HG02970 (cell line): ENCODE measurements around the gene LILRB2.
"Not testable (repeated sequence)": the region's sequence is repeated elsewhere in the genome, so short reads cannot be mapped to it uniquely, and the experiment has no call there.

ENCODE experiments used
- ATAC-seq: cut with Tn5 transposase; IDR thresholded peaks from one replicate; pipeline ENCODE4 v1.9.1; 2021; ENCODE audit warnings: mild to moderate bottlenecking, moderate library complexity, moderate number of reproducible peaks; ENCODE audit not compliant: unreplicated experiment, low FRiP score

Gene LILRB2

DNA sequence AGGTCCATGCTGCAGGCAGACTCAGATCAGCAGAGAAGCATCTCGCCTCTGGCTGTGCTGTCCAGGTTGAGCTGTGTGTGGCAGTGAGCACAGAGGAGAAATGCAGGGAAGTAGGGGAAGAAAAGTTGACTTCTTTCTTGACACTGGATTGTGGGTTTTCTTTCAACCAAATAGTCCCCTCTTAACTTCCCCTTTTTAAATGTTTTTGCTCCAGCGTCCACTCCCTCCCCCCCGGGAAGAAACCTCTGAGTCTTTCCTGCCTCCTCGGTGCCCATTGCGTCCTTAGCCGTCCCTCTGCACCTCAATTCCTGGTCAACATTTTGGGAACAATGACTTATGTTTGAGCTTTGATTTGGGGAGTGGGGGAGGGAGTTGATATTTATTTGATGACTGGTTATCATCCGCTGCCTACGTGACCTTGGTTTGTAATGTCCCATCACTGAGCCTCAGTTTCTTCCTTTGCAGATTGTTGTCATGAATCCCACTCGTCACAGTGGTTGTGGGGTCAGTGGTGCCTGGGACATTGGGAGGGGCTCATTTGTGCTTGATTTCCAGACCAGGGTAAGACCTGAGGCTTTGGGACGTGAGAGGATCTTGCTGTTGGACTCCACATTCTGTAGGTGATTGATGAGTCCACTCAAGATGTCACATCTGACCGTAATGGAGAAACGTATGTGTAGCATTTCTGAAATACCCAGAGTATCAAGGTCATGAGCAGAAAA, at the start of gene LILRB2:
Gene LILRB2 (minus strand): TSS at position 104 of the 722 bp plus-strand sequence. CDS start 614 bp downstream, outside the sequence.
- no peak for ATAC-seq

DNA sequence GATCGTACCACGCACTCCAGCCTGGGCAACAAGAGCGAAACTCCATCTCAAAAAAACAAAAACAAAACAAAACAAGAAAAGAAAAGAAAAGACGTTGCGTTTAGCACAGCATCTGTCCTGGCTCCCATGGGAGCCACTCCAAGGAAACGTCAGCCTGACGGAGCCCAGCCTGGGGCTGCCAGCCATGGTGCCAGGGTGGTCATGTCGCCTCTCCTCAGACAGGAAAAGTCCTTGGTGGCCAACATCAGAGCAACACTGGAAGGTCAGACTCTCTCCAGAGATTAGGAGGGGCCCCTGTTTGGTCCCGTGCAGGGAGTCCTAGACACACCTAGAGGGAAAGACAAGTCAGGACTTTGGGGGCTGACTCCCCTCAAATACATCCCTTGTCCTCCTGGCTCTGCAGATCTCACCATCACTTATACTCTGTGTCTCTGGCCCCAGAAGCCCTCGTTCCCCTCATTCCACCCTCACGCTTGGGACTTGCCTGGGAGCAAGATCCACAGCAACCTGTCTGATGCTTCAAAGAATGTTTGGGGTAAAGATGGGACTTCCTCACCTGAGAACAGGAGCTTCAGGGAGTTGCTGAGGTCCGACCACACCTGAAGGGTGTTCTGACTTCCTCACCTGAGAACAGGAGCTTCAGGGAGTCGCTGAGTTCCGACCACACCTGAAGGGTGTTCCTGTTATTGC, 48.7 kb upstream of the LILRB2 start:
- no peak for ATAC-seq

- not testable (repeated sequence) for ATAC-seq
Observed at GRCh38 chr19:54328781-54329180, 47.9 kb upstream of the LILRB2 start.

- no peak for ATAC-seq
Observed at GRCh38 chr19:54325631-54326030, 44.7 kb upstream of the LILRB2 start.

DNA sequence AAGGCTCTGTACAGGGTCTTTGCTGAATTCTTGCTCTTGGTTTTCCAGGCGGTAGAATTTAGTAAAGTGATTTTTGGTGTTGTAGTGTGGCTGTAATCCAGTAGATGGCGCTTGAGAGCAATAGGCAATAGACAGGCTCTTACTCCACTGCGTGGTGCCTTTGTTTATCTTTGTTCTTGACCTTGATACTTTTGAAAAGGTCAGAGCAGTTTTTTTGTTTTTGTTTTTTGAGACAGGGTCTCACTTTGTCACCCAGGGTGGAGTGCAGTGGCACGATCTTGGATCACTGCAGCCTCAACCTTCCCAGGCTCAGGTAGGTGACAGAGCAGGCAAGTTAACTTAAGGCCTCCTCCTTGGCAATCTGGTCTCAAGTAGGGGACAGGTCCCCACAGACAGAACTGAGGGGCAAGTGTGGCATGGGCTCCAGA, 44.3 kb upstream of the LILRB2 start:
- no peak for ATAC-seq

GRCh38 chr19:54324071-54324470, 43.2 kb upstream of the LILRB2 start:
- no peak for ATAC-seq

DNA sequence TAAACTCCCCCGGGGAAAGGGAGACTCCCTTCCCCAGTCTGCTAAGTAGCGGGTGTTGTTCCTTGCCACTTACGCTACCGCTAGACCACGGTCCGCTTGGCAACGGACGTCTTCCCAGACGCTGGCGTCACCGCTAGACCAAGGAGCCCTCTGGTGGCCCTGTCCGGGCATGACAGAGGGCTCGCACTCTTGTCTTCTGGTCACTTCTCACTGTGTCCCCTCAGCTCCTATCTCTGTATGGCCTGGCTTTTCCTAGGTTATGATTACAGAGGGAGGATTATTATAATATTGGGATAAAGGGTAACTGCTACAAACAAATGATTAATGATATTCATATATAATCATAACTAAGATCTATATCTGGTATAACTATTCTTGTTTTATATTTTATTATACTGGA, 42.0 kb upstream of the LILRB2 start:
- not testable (repeated sequence) for ATAC-seq

DNA sequence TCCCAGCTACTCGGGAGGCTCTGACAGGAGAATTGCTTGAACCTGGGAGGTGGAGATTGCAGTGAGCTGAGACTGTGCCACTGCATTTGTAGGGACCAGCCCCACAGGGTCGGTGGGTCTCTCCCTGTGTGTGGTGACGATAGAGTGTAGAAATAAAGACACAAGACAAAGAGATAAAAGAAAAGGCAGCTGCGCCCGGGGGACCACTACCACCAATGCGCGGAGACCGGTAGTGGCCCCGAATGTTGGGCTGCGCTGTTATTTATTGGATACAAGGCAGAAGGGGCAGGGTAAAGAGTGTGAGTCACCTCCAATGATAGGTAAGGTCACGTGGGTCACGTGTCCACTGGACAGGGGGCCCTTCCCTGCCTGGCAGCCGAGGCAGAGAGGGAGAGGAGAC, 41.4 kb upstream of the LILRB2 start:
- not testable (repeated sequence) for ATAC-seq

- ATAC-seq = no peak
Observed at GRCh38 chr19:54319892-54320670, 39.2 kb upstream of the LILRB2 start.

DNA sequence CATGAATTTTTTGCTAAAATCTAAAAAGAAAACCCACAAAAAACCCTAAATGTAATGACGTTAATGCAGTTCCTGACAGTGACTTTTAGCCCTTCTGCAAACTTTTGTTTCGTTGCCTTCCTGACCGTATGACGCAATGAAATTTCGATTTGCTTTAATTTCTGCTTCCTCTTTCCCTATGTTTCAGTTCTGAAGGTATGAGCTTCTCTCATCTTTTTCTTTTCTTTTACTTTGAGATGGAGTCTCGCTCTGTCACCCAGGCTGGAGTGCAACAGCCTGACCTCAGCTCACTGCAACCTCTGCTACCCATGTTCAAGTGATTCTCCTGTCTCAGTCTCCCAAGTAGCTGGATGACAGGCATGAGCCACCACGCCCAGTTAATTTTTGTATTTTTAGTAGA, 38.1 kb upstream of the LILRB2 start:
- no peak for ATAC-seq

DNA sequence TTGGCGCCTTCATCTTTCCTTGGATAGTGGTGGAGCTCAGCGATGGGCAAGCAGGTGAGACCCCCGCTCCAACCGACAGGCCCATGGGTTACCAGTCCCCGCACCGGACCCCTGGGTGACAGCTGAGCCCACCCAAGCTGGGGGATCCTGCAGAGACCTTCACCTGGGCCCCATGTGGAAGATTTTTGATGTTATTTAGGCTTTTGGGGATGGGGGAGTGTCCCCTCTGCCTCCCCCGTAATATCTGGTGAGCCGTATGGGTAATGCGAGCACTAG, 37.0 kb upstream of the LILRB2 start:
- ATAC-seq = no peak

- no peak for ATAC-seq
Observed at GRCh38 chr19:54317108-54317964, 36.4 kb upstream of the LILRB2 start.

DNA sequence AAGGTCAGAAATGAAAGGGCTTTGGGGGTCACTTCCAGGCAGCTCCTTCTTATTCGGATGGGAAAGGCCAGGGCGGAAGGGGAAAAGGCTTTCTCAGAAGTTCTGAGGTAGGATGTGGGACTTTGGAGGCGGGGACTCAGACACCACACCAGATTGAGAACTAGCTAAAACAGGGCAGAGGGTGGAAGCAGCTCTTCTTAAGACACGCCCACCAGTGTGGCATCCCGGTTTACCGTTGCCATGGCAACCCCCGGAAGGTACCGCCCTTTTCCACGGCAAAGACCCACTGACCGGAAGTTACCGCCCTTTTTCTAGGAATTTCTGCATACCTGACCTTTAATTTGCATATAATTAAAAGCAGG, 35.8 kb upstream of the LILRB2 start:
- ATAC-seq = no peak

DNA sequence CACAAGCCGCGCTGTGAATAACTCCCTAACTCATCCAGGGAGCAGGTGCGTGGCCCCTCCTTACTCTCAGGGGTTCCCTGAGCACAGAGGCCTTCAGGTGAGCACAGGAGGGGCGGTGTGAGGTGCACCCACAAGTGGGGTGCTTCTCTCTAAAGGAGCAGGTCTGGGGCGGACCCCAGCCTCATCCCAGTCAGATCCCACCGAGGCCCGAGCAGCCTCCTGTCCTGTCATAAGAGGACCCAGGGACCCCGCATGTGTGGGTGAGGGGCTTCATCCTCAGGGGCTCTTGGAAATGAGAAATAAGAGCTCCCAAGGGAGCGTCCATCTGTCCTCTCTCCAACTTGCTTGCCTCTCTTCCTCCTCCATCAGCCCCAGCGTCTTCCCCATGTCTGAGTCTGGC, 35.0 kb upstream of the LILRB2 start:
- ATAC-seq = no peak

GRCh38 chr19:54312436-54313377, 31.8 kb upstream of the LILRB2 start, which contains the start of gene LILRA5:
Gene LILRA5, minus strand, starts transcription at chr19:54313166. Its CDS starts 147 bp downstream, at chr19:54313019.
- no peak for ATAC-seq

DNA sequence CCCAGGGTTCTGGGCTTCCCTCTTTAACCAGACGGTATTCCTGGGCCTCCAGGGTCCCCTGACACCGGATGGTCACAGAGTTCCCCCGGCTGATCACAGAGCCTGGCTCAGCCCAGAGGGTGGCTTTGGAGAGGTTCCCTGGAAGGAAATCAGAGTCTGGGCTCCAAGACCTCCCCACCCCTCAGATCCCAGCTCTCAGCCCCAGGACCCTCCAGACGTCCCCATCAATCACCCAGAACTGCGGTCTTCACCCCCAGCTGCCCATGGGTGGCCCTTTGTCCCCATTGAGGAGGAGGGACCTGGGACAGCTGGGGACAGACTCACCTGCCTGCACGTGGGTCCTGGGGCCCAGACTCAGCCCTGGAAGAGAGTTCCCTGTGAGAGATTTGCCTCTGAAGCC, 31.1 kb upstream of the LILRB2 start:
- ATAC-seq = no peak

GRCh38 chr19:54311486-54311885, 30.6 kb upstream of the LILRB2 start:
- no peak for ATAC-seq

GRCh38 chr19:54310543-54310942, 29.6 kb upstream of the LILRB2 start:
- no peak for ATAC-seq

DNA sequence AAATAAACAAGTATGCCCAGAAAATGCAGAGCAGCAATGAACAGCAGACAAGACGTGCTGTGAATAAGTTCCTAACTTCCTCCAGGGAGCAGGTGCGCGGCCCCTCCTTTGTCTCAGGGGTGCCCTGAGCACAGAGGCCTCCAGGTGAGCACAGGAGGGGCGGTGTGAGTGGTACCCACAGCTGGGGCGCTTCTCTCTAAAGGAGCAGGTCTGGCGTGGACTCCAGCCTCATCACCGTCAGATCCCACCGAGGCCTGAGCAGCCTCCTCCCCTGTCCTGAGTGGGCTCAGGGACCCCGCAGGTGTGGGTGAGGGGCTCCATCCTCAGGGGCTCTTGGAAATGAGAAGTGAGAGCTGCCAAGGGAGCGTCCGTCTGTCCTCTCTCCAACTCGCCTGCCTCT, 28.9 kb upstream of the LILRB2 start:
- ATAC-seq = no peak
